ENCODE measurements around the gene CCDC149. TPM values are rescaled to one million over a fixed set of nuclear protein-coding genes. Genes with fewer than 3 reads are reported as not detected.

The CCDC149 gene
- total RNA-seq, 1 donor from 2014 or later = 5.2 TPM

- H3K27me3 Mint-ChIP-seq (ENCODE audit: unreplicated experiment) = peaks cover 4% of the 10 kb centered on the region
- H3K36me3 Mint-ChIP-seq (ENCODE audit: unreplicated experiment) = peaks cover 20% of the 10 kb centered on the region
- peak overlapping the region; percentile 74 for H3K4me3 Mint-ChIP-seq (ENCODE audit: unreplicated experiment)
- DNase-seq = no peak
- peaks cover 2% of the 10 kb centered on the region for H3K9me3 Mint-ChIP-seq (ENCODE audit: unreplicated experiment)
- H3K27ac Mint-ChIP-seq (ENCODE audit: unreplicated experiment) = peak overlapping the region; percentile 45
- peaks cover 35% of the 10 kb centered on the region for H3K4me1 Mint-ChIP-seq (ENCODE audit: low read depth, unreplicated experiment)
- no peak for TF ChIP-seq CTCF (IDR thresholded peaks at IDR 0.05; ENCODE audit: partially characterized antibody, unreplicated experiment)
These were observed 54.8 kb downstream of the CCDC149 start for GRCh38 chr4:24858026-24858425.

- Mint-ChIP-seq H3K4me3 (ENCODE audit: unreplicated experiment) (peak overlapping the region; percentile 74), H3K36me3 (ENCODE audit: unreplicated experiment) (peaks cover 12% of the 10 kb centered on the region), H3K4me1 (ENCODE audit: low read depth, unreplicated experiment) (peaks cover 35% of the 10 kb centered on the region), H3K9me3 (ENCODE audit: unreplicated experiment) (peaks cover 2% of the 10 kb centered on the region), H3K27me3 (ENCODE audit: unreplicated experiment) (peaks cover 6% of the 10 kb centered on the region), H3K27ac (ENCODE audit: unreplicated experiment) (peak overlapping the region; percentile 93)
- no peak for TF ChIP-seq CTCF (IDR thresholded peaks at IDR 0.05; ENCODE audit: partially characterized antibody, unreplicated experiment)
- DNase-seq = peak; percentile 83
These were observed 56.3 kb downstream of the CCDC149 start for GRCh38 chr4:24856586-24856985.

GRCh38 chr4:24855741-24856140 lies 57.1 kb downstream of the CCDC149 start:
- H3K4me1 Mint-ChIP-seq (ENCODE audit: low read depth, unreplicated experiment) = peaks cover 37% of the 10 kb centered on the region
- H3K9me3 Mint-ChIP-seq (ENCODE audit: unreplicated experiment) = peaks cover 2% of the 10 kb centered on the region
- peaks cover 6% of the 10 kb centered on the region for H3K27me3 Mint-ChIP-seq (ENCODE audit: unreplicated experiment)
- no peak overlapping the region for H3K4me3 Mint-ChIP-seq (ENCODE audit: unreplicated experiment)
- peaks cover 11% of the 10 kb centered on the region for H3K36me3 Mint-ChIP-seq (ENCODE audit: unreplicated experiment)
- DNase-seq = no peak
- H3K27ac Mint-ChIP-seq (ENCODE audit: unreplicated experiment) = no peak overlapping the region
- no peak for TF ChIP-seq CTCF (IDR thresholded peaks at IDR 0.05; ENCODE audit: partially characterized antibody, unreplicated experiment)

- Mint-ChIP-seq H3K4me3 (ENCODE audit: unreplicated experiment) (no peak overlapping the region), H3K27ac (ENCODE audit: unreplicated experiment) (no peak overlapping the region), H3K4me1 (ENCODE audit: low read depth, unreplicated experiment) (peaks cover 27% of the 10 kb centered on the region), H3K9me3 (ENCODE audit: unreplicated experiment) (no peaks in the 10 kb centered on the region), H3K36me3 (ENCODE audit: unreplicated experiment) (no peaks in the 10 kb centered on the region), H3K27me3 (ENCODE audit: unreplicated experiment) (peaks cover 4% of the 10 kb centered on the region)
- DNase-seq = no peak
- no peak for TF ChIP-seq CTCF (IDR thresholded peaks at IDR 0.05; ENCODE audit: partially characterized antibody, unreplicated experiment)
These were observed 59.7 kb downstream of the CCDC149 start for GRCh38 chr4:24853142-24853541.

GRCh38 chr4:24850674-24851073 lies 62.2 kb downstream of the CCDC149 start:
- TF ChIP-seq CTCF (IDR thresholded peaks at IDR 0.05; ENCODE audit: partially characterized antibody, unreplicated experiment) = no peak
- Mint-ChIP-seq H3K9me3 (ENCODE audit: unreplicated experiment) (no peaks in the 10 kb centered on the region), H3K4me3 (ENCODE audit: unreplicated experiment) (no peak overlapping the region), H3K36me3 (ENCODE audit: unreplicated experiment) (no peaks in the 10 kb centered on the region), H3K4me1 (ENCODE audit: low read depth, unreplicated experiment) (peaks cover 19% of the 10 kb centered on the region), H3K27me3 (ENCODE audit: unreplicated experiment) (peaks cover 4% of the 10 kb centered on the region), H3K27ac (ENCODE audit: unreplicated experiment) (no peak overlapping the region)
- DNase-seq = no peak

Measured in glutamatergic neuron (in vitro differentiated cells).